Ishikawa (cell line): ENCODE measurements around the gene ASB14.

ENCODE experiments used
- CREB1 ChIP-seq: IDR thresholded peaks from 2 replicates; pipeline ENCODE4 v1.6.1; 2012; ENCODE audit warnings: low read depth
- EGR1 ChIP-seq: IDR thresholded peaks from 2 replicates; pipeline ENCODE4 v1.6.1; 2012
- EP300 ChIP-seq: IDR thresholded peaks from 2 replicates; pipeline ENCODE4 v1.6.1; 2012; ENCODE audit warnings: borderline replicate concordance
- FOXM1 ChIP-seq: IDR thresholded peaks from 2 replicates; pipeline ENCODE4 v1.6.1; 2012; ENCODE audit warnings: low read depth, borderline replicate concordance
- MAX ChIP-seq: IDR thresholded peaks from 2 replicates; pipeline ENCODE4 v1.6.1; 2012
- NFIC ChIP-seq: IDR thresholded peaks from 2 replicates; pipeline ENCODE4 v1.6.1; 2012
- RAD21 ChIP-seq: IDR thresholded peaks from 2 replicates; pipeline ENCODE4 v1.6.1; 2012; ENCODE audit warnings: low read depth
- REST ChIP-seq: IDR thresholded peaks from 2 replicates; pipeline ENCODE4 v1.6.1; 2012; ENCODE audit warnings: low read depth, mild to moderate bottlenecking
- TAF1 ChIP-seq: IDR thresholded peaks from 2 replicates; pipeline ENCODE4 v1.6.1; 2012; ENCODE audit warnings: low read depth, mild to moderate bottlenecking
- TCF12 ChIP-seq: IDR thresholded peaks from 2 replicates; pipeline ENCODE4 v1.6.1; 2012; ENCODE audit warnings: low read depth
- TEAD4 ChIP-seq: IDR thresholded peaks from 2 replicates; pipeline ENCODE4 v1.6.1; 2012
- USF1 ChIP-seq: IDR thresholded peaks from 2 replicates; pipeline ENCODE4 v1.6.1; 2012
- YY1 ChIP-seq: IDR thresholded peaks from 2 replicates; pipeline ENCODE4 v1.6.1; 2012; ENCODE audit warnings: low read depth
- ZBTB7A ChIP-seq: IDR thresholded peaks from 2 replicates; pipeline ENCODE4 v1.6.1; 2012; ENCODE audit warnings: low read depth

- TF ChIP-seq MAX (no peak), TAF1 (no peak), REST (no peak), CREB1 (no peak), RAD21 (no peak), EP300 (no peak), TCF12 (no peak), TEAD4 (no peak), ZBTB7A (no peak), NFIC (no peak), FOXM1 (no peak), YY1 (no peak), EGR1 (no peak), USF1 (no peak)
Measured at GRCh38 chr3:57268416-57268815, 24.1 kb downstream of the ASB14 start.
